HS-27A (cell line): ENCODE data around the gene APOA4.
"Not testable (repeated sequence)": the region's sequence is repeated elsewhere in the genome, so short reads cannot be mapped to it uniquely, and the experiment has no call there.

Source experiments
- DNase-seq: peaks from one replicate; pipeline ENCODE4 v3.0.0-alpha.2; 2012; ENCODE audit warnings: low read depth, missing footprints

The APOA4 gene

GRCh38 chr11:116829525-116830183 lies 6.5 kb upstream of the APOA4 start, which contains the start of gene APOC3:
TSS of gene APOC3 (plus strand) at chr11:116829907. CDS start at chr11:116830583, 676 bp downstream.
- DNase-seq = no peak

DNA sequence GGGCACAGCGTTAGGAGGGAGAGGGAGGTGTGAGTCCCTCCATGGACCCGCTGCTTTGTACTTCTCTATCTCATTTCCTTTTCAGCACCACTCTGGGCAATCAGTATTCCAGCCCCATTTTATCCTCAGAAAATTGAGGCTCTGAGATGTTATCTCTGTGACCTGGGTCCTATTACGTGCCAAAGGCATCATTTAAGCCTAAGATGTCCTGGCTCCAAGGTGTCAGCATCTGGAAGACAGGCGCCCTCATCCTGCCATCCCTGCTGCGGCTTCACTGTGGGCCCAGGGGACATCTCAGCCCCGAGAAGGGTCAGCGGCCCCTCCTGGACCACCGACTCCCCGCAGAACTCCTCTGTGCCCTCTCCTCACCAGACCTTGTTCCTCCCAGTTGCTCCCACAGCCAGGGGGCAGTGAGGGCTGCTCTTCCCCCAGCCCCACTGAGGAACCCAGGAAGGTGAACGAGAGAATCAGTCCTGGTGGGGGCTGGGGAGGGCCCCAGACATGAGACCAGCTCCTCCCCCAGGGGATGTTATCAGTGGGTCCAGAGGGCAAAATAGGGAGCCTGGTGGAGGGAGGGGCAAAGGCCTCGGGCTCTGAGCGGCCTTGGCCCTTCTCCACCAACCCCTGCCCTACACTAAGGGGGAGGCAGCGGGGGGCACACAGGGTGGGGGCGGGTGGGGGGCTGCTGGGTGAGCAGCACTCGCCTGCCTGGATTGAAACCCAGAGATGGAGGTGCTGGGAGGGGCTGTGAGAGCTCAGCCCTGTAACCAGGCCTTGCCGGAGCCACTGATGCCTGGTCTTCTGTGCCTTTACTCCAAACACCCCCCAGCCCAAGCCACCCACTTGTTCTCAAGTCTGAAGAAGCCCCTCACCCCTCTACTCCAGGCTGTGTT lies 5.8 kb upstream of the APOA4 start:
- DNase-seq = no peak

DNA sequence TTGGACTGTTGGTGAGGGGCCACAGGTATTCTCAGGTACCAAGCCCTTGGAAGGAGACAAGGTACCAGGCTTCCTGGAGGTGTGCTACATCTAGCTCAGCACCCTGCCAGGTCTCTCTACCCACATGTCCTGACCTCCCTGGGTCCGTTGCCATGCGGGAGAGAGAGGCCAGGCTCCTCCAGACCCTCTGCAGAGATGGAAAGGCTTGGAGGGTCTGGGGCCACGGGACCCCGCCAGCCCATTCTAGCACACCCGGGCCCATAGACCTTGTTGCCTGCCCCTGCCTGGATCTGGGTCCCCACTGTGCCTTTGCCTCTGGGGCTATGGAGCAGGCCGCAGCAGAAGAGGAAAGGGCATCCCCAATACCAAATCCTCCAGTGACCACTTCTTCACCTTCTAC lies 4.4 kb upstream of the APOA4 start:
- no peak for DNase-seq

GRCh38 chr11:116826751-116827431 lies 3.8 kb upstream of the APOA4 start:
- DNase-seq = no peak

- DNase-seq = no peak
These were observed 3.0 kb upstream of the APOA4 start for GRCh38 chr11:116825854-116826750.

GRCh38 chr11:116825434-116825833 lies 2.3 kb upstream of the APOA4 start:
- no peak for DNase-seq

- DNase-seq = no peak
These were observed 529 bp downstream of the APOA4 start for GRCh38 chr11:116822575-116822974.

GRCh38 chr11:116821050-116821918 lies 1.8 kb downstream of the APOA4 start:
- no peak for DNase-seq

GRCh38 chr11:116819049-116819448 lies 4.1 kb downstream of the APOA4 start:
- no peak for DNase-seq

DNA sequence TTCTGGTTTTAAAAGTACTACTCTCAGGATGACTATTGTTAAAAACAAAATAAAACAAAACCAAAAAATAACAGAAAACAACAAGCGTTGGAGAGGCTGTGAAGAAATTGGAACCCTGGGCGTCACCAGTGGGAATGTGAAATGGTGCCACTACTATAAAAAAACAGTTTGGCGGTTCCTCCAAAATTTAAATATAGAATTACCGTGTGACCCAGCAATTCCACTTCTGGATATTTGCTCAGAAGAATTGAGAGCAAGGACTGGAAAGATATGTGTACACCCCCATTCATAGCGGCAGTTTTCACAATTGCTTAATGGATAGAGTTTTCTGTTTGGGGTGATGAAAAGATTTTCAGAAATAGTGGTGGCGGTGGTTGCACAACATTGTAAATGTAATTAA lies 8.6 kb downstream of the APOA4 start:
- DNase-seq = no peak

- DNase-seq = no peak
These were observed 9.2 kb downstream of the APOA4 start for GRCh38 chr11:116813781-116814471.

DNA sequence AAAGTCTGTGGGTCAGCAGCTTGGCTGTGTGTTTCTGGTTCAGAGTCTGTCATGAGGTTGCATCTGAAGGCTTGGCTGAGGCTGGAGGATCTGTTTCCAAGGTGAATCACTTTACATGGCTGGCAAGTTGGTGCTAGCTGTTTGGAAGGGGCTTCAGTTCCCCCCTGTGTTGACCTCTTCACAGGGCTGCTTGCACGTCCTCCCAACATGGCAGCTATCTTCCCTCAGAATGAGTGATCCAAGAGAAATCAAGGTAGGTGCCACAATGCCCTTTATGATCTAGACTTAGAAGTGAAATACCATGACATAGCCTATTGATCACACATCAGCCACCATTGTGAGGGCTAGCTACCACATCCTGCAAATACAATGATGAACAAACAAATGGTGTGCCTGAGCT lies 9.9 kb downstream of the APOA4 start:
- no peak for DNase-seq

GRCh38 chr11:116812109-116812508 lies 11.0 kb downstream of the APOA4 start:
- DNase-seq = no peak

GRCh38 chr11:116811194-116811593 lies 11.9 kb downstream of the APOA4 start:
- DNase-seq = no peak

DNA sequence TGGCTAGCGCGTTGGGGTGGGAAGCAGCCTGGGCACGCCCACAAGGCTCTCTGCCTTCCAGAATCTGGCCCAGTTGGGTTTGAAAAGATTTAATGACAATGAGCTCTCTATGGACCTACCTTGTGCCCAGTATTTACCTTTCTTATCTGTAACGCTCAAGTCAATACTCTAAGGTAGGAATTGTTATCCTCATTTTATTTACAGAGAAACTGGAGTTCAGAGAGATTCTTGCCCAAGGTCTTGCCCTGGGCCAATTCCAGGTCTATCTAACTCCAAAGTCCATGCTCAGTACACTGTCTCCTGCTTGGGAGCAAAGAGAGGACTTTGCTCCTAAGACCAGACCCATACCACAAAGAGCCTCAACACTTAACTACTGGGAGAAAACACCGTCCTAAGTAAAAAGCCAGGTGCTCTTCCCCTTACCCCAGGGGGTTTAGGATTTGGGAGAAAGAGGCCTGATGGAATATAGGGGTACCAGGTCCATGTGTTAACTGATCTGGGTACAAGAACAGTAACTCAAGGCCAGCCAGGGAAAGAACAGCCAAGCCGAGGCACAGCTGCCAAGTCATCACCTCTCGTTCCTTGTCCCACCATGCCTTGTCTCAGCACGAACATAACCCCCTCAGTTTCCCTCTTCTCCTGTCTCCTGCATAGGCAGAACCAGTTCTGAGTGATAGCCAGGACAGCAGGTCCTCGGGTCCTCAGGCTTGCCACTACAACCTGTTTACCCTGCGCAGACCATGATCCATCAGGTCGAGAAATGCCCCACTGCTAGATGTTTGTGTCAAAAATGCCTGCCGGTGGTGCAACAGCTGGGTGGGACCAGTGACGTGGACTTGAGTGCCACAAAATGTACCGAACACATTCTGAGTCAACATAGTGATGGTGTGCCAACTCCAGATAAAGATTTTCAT lies 14.6 kb downstream of the APOA4 start:
- no peak for DNase-seq

- DNase-seq = no peak
These were observed 15.4 kb downstream of the APOA4 start for GRCh38 chr11:116807601-116808261.

DNA sequence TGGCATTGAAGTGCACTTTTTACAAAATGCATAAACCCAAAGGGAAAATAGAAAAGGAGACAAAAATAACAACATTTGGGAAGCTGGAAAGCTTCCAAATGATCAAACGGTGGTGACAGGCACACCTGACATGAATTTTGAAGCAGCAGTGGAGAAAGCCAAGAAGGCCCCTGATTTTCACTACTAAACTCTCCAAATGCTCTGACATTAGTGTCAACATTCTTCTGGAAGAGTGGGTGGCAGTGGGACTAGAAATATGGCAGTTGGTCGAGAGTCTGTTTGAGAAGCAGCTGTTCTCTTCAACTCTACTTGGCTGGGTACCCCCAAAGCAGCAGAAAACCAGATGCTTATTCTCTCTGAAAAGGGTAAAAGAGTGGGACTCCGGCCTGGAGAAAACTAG lies 19.1 kb downstream of the APOA4 start:
- no peak for DNase-seq

DNA sequence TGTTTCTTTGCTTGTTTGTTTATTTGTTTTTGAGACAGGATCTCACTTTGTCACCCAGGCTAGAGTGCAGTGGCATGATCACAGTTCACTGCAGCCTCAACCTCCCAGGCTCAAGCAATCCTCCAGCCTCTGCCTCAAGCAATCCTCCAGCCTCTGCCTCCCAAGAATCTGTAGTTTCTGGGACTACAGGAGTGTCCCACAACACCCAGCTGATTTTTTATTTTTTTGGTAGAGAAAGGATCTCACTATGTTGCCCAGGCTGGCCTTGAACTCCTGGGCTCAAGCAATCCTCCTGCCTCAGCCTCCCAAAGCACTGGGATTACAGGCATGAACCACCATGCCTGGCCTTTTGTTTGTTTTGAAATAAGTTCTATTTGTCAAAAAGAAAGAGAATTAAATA lies 21.4 kb downstream of the APOA4 start:
- DNase-seq = not testable (repeated sequence)
